K562 (cell line): Measurements from ENCODE around the gene GALM. TPM values are rescaled to one million over a fixed set of nuclear protein-coding genes. Genes with fewer than 3 reads are reported as not detected.

Source experiments
- CHD2 ChIP-seq: IDR thresholded peaks from 2 replicates; pipeline ENCODE4 v1.6.1; 2011; ENCODE audit warnings: low read depth, low read length
- CSDE1 ChIP-seq, 2 experiments: fragments of 450-650 bp; IDR thresholded peaks; 2 replicates each; pipeline ENCODE4 v1.6.1; 2016; ENCODE audit warnings: mild to moderate bottlenecking in 1 of 2
- ERF ChIP-seq: fragments of 450-650 bp; formaldehyde crosslinking; IDR thresholded peaks from 2 replicates; pipeline ENCODE4 v1.4.0; 2020; ENCODE audit warnings: mild to moderate bottlenecking, mixed read lengths
- GTF2A2 ChIP-seq: IDR thresholded peaks from 2 replicates; pipeline ENCODE4 v1.6.1; 2016; ENCODE audit warnings: mild to moderate bottlenecking, missing genetic modification characterization, missing compliant biosample characterization
- NR0B1 ChIP-seq: fragments of 450-650 bp; IDR thresholded peaks from one replicate; pipeline ENCODE4 v1.6.1; 2018; ENCODE audit warnings: mild to moderate bottlenecking, moderate library complexity; ENCODE audit not compliant: partially characterized antibody
- PATZ1 ChIP-seq: fragments of 250-450 bp; sonication (Bioruptor Pico); IDR thresholded peaks from 2 replicates; pipeline ENCODE4 v1.5.0; 2020; ENCODE audit warnings: mild to moderate bottlenecking, borderline replicate concordance
- POLR3A ChIP-seq: IDR thresholded peaks from 2 replicates; pipeline ENCODE4 v1.6.1; 2011; ENCODE audit warnings: borderline replicate concordance, mild to moderate bottlenecking, moderate library complexity; ENCODE audit not compliant: insufficient read length, insufficient read depth; ENCODE audit errors: extremely low read depth
- PPARD ChIP-seq: fragments of 250-450 bp; sonication (Bioruptor Pico); IDR thresholded peaks from 2 replicates; pipeline ENCODE4 v1.8.0; 2022; ENCODE audit warnings: inconsistent platforms, mild to moderate bottlenecking, moderate library complexity
- SMAD2 ChIP-seq: fragments of 150-350 bp; IDR thresholded peaks from 2 replicates; pipeline ENCODE4 v1.6.1; 2014; ENCODE audit warnings: low read depth, mild to moderate bottlenecking, low read length
- TFAP4 ChIP-seq: sonication (generic); formaldehyde crosslinking; IDR thresholded peaks from 2 replicates; pipeline ENCODE4 v1.8.0; 2022; ENCODE audit warnings: missing genetic modification reagents, mild to moderate bottlenecking, moderate library complexity, borderline replicate concordance
- THRB ChIP-seq: fragments of 450-650 bp; formaldehyde crosslinking; conservative IDR thresholded peaks from 2 replicates; pipeline ENCODE4 v1.4.0; 2022; ENCODE audit warnings: mild to moderate bottlenecking, missing genetic modification characterization
- U2AF2 ChIP-seq: fragments of 200-400 bp; formaldehyde crosslinking; optimal IDR thresholded peaks from 2 replicates; pipeline ENCODE3; 2017; ENCODE audit warnings: low read depth, mild to moderate bottlenecking, low read length
- ZBTB2 ChIP-seq: fragments of 450-650 bp; IDR thresholded peaks from 2 replicates; pipeline ENCODE4 v1.6.1; 2016; ENCODE audit warnings: antibody characterized with exemption
- ZNF395 ChIP-seq: fragments of 200-800 bp; sonication (Bioruptor generic); IDR thresholded peaks from 2 replicates; pipeline ENCODE4 v1.6.1; 2017; ENCODE audit warnings: missing genetic modification characterization, missing compliant biosample characterization
- ZNF444 ChIP-seq: fragments of 250-450 bp; sonication (Bioruptor Pico); IDR thresholded peaks from 2 replicates; pipeline ENCODE4 v1.4.0; 2020; ENCODE audit warnings: mild to moderate bottlenecking, moderate library complexity
- ZNF668 ChIP-seq: fragments of 250-450 bp; sonication (Bioruptor Pico); IDR thresholded peaks from 2 replicates; pipeline ENCODE4 v1.8.0; 2022; ENCODE audit warnings: mild to moderate bottlenecking, inconsistent platforms
- ZNF764 ChIP-seq: fragments of 250-450 bp; sonication (Bioruptor Pico); IDR thresholded peaks from 2 replicates; pipeline ENCODE4 v1.4.0; 2020; ENCODE audit warnings: low read depth, mild to moderate bottlenecking, moderate library complexity
- polyA plus RNA-seq, 8 experiments: library from polyadenylated mRNA; depleted of rRNA in 4 of 8; stranded (reverse) in 5 of 8; unstranded in 3 of 8; fragments of >200 nt; fragmentation: Nextera tagmentation in 2 of 8; fragmentation: Illumina TruSeq in 1 of 8; extraction: Ambion mirVana in 2 of 8; extraction: Trizol in 1 of 8; gene quantifications; 2 replicates each; pipeline versions ENCODE4 v1.2.1 to v1.2.3, GENCODE V29; 2011 to 2014; ENCODE audit warnings: inconsistent platforms in 1 of 8, missing spikeins in 1 of 8
- total RNA-seq, 7 experiments: library from RNA; depleted of rRNA in 6 of 7; stranded (reverse); fragments of >200 nt in 6 of 7; fragmentation: Illumina TruSeq in 2 of 7; extraction: Trizol in 2 of 7; gene quantifications; 2 replicates each; pipeline versions ENCODE4 v1.2.1 to v1.2.3, GENCODE V29; 2011 to 2021; ENCODE audit warnings: low replicate concordance in 1 of 7

GALM gene
- total and polyA plus RNA-seq, 9 of the 15 experiments (the other 6 are each of a cell fraction or from before 2014, with no cell fraction given), result 22.1 to 51.7 (median 27.9) TPM

- TF ChIP-seq SMAD2 (no peak), NR0B1 (no peak), POLR3A (no peak), PPARD (CRISPR knock-in tag) (no peak), ZNF668 (CRISPR knock-in tag) (no peak), ZBTB2 (no peak), PATZ1 (no peak), ZNF444 (CRISPR knock-in tag) (no peak), CHD2 (no peak), U2AF2 (no peak), ZNF395 (CRISPR knock-in tag) (no peak), ERF (CRISPR knock-in tag) (no peak), THRB (no peak), ZNF764 (CRISPR knock-in tag) (no peak), CSDE1 (IDR thresholded peaks at IDR 0.05) (no peak), GTF2A2 (no peak), TFAP4 (CRISPR knock-in tag) (peak; percentile 37; the same call in 1 of the 2 replicates)
These were observed at the start of gene GALM (continued) for GRCh38 chr2:38665854-38666555.
